Stimulated activated CD8-positive, alpha-beta memory T cell treated with anti-CD3 and anti-CD28 coated beads, Interleukin-4, amount 100 ng/mL, for 48 hours (primary cell): ENCODE results near the gene HRAS.
"Not testable (repeated sequence)": the region's sequence is repeated elsewhere in the genome, so short reads cannot be mapped to it uniquely, and the experiment has no call there.

Experiments
- DNase-seq: peaks from one replicate; pipeline ENCODE4 v3.0.0-alpha.2; 2020

Gene HRAS

GRCh38 chr11:532527-532985, 2.8 kb downstream of the HRAS start:
- no peak for DNase-seq

- DNase-seq: no peak
Observed at GRCh38 chr11:531919-532526, 3.4 kb downstream of the HRAS start.

GRCh38 chr11:530960-531831, 4.2 kb downstream of the HRAS start:
- DNase-seq: no peak

- DNase-seq: no peak
Observed at GRCh38 chr11:529728-530411, 5.5 kb downstream of the HRAS start.

GRCh38 chr11:528815-529727, 6.3 kb downstream of the HRAS start:
- DNase-seq: no peak

GRCh38 chr11:528166-528814, 7.1 kb downstream of the HRAS start:
- DNase-seq: no peak

GRCh38 chr11:526192-526591, 9.2 kb downstream of the HRAS start:
- no peak for DNase-seq

GRCh38 chr11:521177-521688, 14.1 kb downstream of the HRAS start:
- no peak for DNase-seq

GRCh38 chr11:520428-521176, 14.8 kb downstream of the HRAS start:
- DNase-seq: no peak

- DNase-seq: peak; percentile 92
Observed at GRCh38 chr11:518463-519202, 16.7 kb downstream of the HRAS start.

- not testable (repeated sequence) for DNase-seq
Observed at GRCh38 chr11:516918-517685, 18.3 kb downstream of the HRAS start.

GRCh38 chr11:516400-516799, 19.0 kb downstream of the HRAS start:
- no peak for DNase-seq

GRCh38 chr11:515131-515530, 20.2 kb downstream of the HRAS start:
- no peak for DNase-seq

- DNase-seq: no peak
Observed at GRCh38 chr11:514606-515005, 20.8 kb downstream of the HRAS start.

- DNase-seq: no peak
Observed at GRCh38 chr11:512761-513595, 22.4 kb downstream of the HRAS start.

GRCh38 chr11:508956-509355, 26.4 kb downstream of the HRAS start:
- no peak for DNase-seq

- DNase-seq: no peak
Observed at GRCh38 chr11:507727-508515, 27.5 kb downstream of the HRAS start.
